T-helper 1 cell treated with Interleukin-12 subunit alpha and Interleukin-12 subunit beta and Interleukin-4 antibody, amounts not matched to agents 30 ng/mL and 1 ng/mL, for 36 hours (primary cell): Measurements from ENCODE around the gene UNCX. TPM values are rescaled to one million over a fixed set of nuclear protein-coding genes. Genes with fewer than 3 reads are reported as not detected.
"Not testable (repeated sequence)": the region's sequence is repeated elsewhere in the genome, so short reads cannot be mapped to it uniquely, and the experiment has no call there.

Experiments
- intact Hi-C: fragments of 100-400 bp; cut with micrococcal nuclease; formaldehyde crosslinking; loops from one replicate; pipeline ENCODE4 v1.15.1; 2024
- total RNA-seq: library from RNA; stranded (reverse); gene quantifications from 2 replicates; pipeline ENCODE4 v1.2.3, GENCODE V29; 2022

Gene UNCX
- total RNA-seq, 1 donor from 2014 or later = not detected

GRCh38 chr7:1274121-1274875 lies 41.6 kb downstream of the UNCX start:
- intact Hi-C loops = no loop called here

- intact Hi-C loops = no loop called here
Observed at GRCh38 chr7:1274876-1275375, 42.3 kb downstream of the UNCX start.

- intact Hi-C loops = no loop called here
Observed at GRCh38 chr7:1275451-1276381, 43.0 kb downstream of the UNCX start.

GRCh38 chr7:1276626-1277175 lies 44.0 kb downstream of the UNCX start:
- intact Hi-C loops = no loop called here

GRCh38 chr7:1278543-1278942 lies 45.9 kb downstream of the UNCX start:
- intact Hi-C loops = no loop called here

- intact Hi-C loops = no loop called here
Observed at GRCh38 chr7:1279041-1279440, 46.4 kb downstream of the UNCX start.

- intact Hi-C loops = not testable (repeated sequence)
Observed at GRCh38 chr7:1279895-1280294, 47.2 kb downstream of the UNCX start.

GRCh38 chr7:1281068-1281467 lies 48.4 kb downstream of the UNCX start:
- intact Hi-C loops = no loop called here

- intact Hi-C loops = no loop called here
Observed at GRCh38 chr7:1282679-1283078, 50.0 kb downstream of the UNCX start.

GRCh38 chr7:1283337-1283736 lies 50.7 kb downstream of the UNCX start:
- intact Hi-C loops = no loop called here

- intact Hi-C loops = no loop called here
Observed at GRCh38 chr7:1283941-1284742, 51.5 kb downstream of the UNCX start.

GRCh38 chr7:1284743-1285458 lies 52.2 kb downstream of the UNCX start:
- intact Hi-C loops = no loop called here

- intact Hi-C loops = no loop called here
Observed at GRCh38 chr7:1285556-1286301, 53.1 kb downstream of the UNCX start.

Other genes starting within 250 kb of the UNCX start
- not detected in 2 replicates for gene CYP2W1, start 249.7 kb upstream of the UNCX start, total RNA-seq
- 14.5 and 15.4 TPM in 2 replicates for gene GPR146, start 188.3 kb upstream of the UNCX start, total RNA-seq
- not detected in 2 replicates for gene GPER1, start 144.8 kb upstream of the UNCX start, total RNA-seq
- gene ZFAND2A, start 72.7 kb upstream of the UNCX start, total RNA-seq = 21.8 and 25.1 TPM in 2 replicates
- gene MICALL2, start 226.6 kb downstream of the UNCX start, total RNA-seq = 0.88 and 2.5 TPM in 2 replicates